DMS 273 (cell line): Measurements from ENCODE around the gene TACR2.
A peak's percentile ranks its signal among the peaks of the same experiment; 100 is the strongest.

Source experiments
- DNase-seq: peaks from one replicate; lab custom pipeline; 2025; ENCODE audit not compliant: unreplicated experiment; lab: John Stamatoyannopoulos, UW

The TACR2 gene

DNA sequence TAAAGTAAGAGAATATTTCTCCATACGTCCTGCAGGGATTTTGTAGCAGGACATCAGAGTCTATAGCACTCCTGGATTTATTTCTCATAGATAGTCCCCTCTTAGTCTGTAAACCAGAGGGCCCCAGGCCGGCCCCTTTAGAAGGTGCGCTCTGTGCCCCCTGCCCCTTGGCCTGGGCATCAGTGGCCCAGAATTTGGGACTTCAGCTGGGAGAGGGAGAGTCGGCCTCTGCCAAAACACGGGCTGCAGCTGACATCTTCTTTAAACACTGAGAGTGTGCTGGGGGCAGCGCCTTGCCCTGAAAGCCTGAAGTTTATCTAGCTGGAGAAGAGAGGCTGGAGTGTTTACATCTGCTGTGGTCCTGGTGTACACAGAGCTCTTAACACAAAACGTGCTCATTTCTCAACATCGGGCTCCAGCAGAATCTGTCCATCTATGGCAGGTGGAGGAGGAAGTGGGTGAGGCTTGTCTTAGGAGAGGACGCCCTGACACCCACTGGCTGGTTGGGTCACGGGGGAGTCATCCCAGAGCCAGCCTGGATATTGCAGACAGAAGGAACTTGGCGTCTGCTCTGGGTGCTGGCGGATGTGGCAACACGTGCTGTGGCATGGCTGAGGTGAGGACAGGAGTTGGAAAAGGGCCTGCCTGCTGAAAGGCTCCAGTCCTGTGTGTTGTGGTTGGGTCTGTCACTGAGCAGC, 5.0 kb upstream of the TACR2 start:
- DNase-seq = no peak

DNA sequence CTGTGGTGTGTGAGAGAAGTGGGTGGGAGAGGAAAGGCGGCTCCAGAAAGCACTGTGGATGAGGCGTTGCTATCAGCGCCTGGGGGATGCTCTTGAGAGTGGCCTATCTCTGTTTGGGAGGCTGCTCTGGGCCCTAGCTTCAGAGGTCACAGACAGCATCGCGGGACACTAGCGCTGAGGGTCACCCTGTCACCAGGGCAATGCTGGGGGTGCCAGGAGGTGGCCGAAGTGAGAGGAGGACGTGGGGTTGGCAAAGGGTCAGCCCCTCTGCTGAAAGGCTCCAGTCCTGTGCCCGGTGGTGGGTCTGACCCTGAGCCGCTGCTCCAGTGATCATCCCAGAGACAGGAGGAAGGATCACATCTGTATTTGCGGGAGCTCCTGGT, 3.0 kb upstream of the TACR2 start:
- DNase-seq = no peak

- no peak for DNase-seq
These were observed 2.5 kb upstream of the TACR2 start for GRCh38 chr10:69419096-69419743.

GRCh38 chr10:69418052-69418752, 1.5 kb upstream of the TACR2 start:
- DNase-seq = no peak

- DNase-seq = no peak
These were observed 824 bp upstream of the TACR2 start for GRCh38 chr10:69417542-69417941.

- DNase-seq = no peak
These were observed 767 bp downstream of the TACR2 start for GRCh38 chr10:69415951-69416350.

DNA sequence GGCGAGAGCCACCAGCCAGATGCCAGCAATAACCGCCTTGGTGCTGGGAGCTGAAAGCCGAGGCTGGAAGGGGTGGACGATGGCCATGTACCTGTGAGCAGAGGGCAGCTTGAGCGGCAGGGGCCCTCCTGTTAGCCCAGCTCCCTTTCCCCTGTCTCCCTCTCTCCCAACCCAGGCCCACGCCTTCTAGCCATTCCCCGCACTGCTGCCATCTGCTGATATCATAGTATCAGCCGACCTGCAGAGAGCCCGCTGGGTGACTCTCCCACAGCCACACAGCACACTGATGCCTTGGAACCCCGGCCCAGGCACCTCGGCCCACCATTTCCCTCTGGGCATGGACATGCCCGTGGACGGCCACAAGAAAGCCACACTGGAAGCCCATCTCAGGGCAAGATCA, 1.7 kb downstream of the TACR2 start:
- DNase-seq = no peak

DNA sequence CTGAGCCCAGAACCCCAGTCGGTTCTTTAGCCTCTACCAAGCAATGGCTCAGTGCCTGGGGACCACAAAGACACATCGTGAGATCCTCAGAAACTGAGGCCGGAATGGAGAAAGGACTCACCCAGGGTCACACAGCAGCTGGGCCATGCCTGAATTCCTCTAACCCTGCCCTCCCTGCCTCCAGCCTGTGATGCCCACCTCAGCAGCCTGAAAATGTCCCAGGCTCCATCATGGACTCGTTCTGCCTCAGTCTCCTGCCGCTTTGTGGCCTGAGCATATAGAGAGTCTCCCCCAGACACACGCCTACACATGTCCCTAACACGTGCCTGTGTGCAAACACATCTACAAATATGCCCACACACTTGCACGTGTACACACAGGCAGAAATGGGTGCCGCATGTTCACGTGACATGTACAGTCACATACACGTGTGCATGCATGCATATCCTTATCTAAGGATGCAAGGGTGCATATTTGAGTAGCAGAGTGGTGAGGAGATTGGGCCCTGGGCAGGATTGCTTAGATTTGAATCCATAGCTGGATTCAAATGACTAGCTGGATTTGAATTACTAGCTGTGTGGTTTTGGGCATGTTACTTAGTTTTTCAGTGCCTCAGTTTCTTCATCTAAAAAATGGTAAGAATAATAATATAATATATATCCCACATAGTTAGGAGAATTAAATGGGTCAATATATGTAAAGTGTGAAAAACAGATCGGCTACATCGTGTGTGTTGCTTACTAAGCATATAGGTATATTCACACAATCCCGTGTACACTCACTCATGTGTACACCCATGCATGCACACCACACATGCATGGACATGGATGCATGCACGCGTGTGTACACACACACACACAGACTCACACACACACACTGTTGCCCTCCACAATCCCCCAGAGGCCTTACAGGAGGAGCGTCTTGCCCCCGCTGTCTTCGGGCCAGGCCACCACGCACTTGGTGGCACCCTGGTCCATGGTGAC, 2.4 kb downstream of the TACR2 start:
- no peak for DNase-seq

- DNase-seq = peak; percentile 86
These were observed 3.4 kb downstream of the TACR2 start for GRCh38 chr10:69413221-69413865.

GRCh38 chr10:69412232-69412790, 4.4 kb downstream of the TACR2 start:
- DNase-seq = no peak

GRCh38 chr10:69411476-69411875, 5.2 kb downstream of the TACR2 start:
- DNase-seq = no peak

DNA sequence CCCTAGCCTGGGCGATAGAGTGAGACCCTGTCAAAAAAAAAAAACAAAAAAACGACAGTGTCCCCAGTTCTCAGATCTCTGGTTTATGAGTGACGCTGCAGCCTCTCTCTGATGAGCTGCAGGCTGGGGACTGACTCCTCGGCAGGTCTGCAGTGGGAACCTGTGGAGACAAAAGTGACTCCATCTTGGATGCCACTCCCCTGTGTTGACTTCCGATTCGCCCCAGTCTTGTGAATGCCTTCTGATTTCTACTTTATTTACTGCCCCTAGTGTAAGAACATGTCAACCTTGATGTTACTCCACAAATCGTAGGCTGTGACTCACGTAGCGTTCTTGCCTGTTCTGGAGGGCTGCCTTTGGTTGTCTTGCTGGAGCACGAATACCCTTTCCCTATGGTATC, 6.2 kb downstream of the TACR2 start:
- DNase-seq = no peak

DNA sequence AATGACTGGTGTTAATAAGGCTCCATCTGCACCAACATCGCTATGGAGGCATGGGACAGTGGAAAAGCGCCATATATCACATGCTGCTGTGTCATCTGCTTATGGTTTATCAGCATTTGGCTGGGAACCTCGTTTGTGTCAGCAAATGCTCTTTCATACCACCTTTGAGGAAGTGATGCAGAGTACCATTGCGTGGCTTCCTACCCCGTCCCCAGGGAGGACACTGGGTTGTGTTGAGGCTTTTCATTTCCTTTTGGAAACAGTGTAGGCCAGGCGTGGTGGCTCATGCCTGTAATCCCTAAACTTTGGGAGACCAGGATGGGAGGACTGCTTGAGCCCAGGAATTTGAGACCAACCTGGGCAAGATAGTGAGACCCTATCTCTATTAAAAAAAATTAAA, 6.8 kb downstream of the TACR2 start:
- DNase-seq = no peak

- DNase-seq = no peak
These were observed 7.6 kb downstream of the TACR2 start for GRCh38 chr10:69409176-69409495.

GRCh38 chr10:69408318-69409175, 8.2 kb downstream of the TACR2 start:
- DNase-seq = peak; percentile 95

- peak; percentile 63 for DNase-seq
These were observed 9.0 kb downstream of the TACR2 start for GRCh38 chr10:69407621-69408301.

DNA sequence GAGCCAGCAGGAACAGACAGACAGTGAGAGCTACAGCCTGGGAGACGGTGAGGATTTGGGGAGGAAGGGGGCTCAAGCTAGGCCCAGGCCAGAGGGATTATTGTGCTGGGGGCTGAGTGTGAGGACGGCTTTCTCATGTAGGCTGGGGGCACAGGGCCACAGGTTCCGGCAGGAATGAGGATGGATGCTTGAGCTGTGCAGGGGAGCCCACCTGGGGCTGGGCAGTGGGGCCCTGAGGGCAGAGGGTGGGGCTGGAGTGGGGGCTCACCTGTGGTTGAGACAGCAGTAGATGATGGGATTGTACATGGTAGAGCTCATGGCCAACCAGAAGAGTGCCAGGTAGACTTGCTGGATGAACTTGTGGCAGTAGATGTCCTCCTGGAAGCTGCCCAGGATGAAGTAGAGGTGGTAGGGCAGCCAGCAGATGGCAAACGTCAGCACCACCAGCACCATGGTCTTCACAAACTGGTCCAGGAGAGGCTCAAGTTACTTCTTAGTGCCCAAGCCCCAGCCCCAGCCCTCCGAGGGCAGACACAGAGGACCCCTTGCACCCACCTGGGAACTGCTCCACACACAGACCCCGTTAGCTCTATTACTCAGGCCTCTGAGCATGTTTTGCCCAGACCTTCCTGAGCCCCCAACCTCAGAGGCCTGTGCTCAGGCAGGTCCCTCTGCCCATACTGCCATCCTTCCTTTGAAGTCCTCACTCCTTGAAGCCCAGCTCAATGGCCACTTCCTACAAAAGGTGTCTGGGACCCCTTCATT, 9.7 kb downstream of the TACR2 start:
- peak; percentile 28 for DNase-seq

GRCh38 chr10:69406302-69406811, 10.4 kb downstream of the TACR2 start:
- peak; percentile 45 for DNase-seq
